Body of pancreas (tissue), 4 donors: ENCODE results near the gene GNB3. TPM values are rescaled to one million over a fixed set of nuclear protein-coding genes. Genes with fewer than 3 reads are reported as not detected.

ENCODE experiments used
- ATAC-seq: fragments of 150-250 bp; one replicate; pipeline ENCODE4 v1.9.1; 2016
- DNase-seq, 4 donors: peaks; one replicate each; pipeline ENCODE4 v3.0.0-alpha.2; 2019
- H3K27ac ChIP-seq, 4 donors: fragments of 200-600 bp; sonication (generic); 1 replicate in 3 of 4; 2 replicates in 1 of 4; pipeline versions ENCODE4 v1.5.1 to v1.6.1; 2016 to 2019; ENCODE audit warnings: mild to moderate bottlenecking in 1 of 4, mixed read lengths in 1 of 4, moderate library complexity in 1 of 4
- H3K27me3 ChIP-seq, 2 donors: fragments of 200-600 bp; sonication (generic); one replicate each; pipeline ENCODE4 v1.6.0; 2016; ENCODE audit warnings: mild to moderate bottlenecking in 1 of 2
- H3K36me3 ChIP-seq, 2 donors: fragments of 200-600 bp; sonication (generic); replicated peaks in 1 of 2; 2 replicates each; pipeline ENCODE4 v1.5.1; 2016; ENCODE audit warnings: low read depth in 2 of 2; ENCODE audit not compliant: insufficient read depth in 1 of 2
- H3K4me1 ChIP-seq: fragments of 200-600 bp; sonication (generic); one replicate; pipeline ENCODE4 v1.6.0; 2016
- H3K4me3 ChIP-seq, 2 donors: fragments of 200-600 bp; sonication (generic); 1 replicate in 1 of 2; 2 replicates in 1 of 2; pipeline ENCODE4 v1.5.1; 2016 to 2019
- H3K9me3 ChIP-seq, 3 donors: fragments of 200-600 bp; sonication (generic); 1 replicate in 2 of 3; 2 replicates in 1 of 3; pipeline ENCODE4 v1.5.1; 2016
- CTCF ChIP-seq, 7 experiments: fragments of 450-650 bp in 4 of 7; fragments of 200-600 bp in 3 of 7; sonication (generic) in 3 of 7; IDR thresholded peaks; one replicate each; pipeline ENCODE4 v1.5.1; 2016 to 2019; ENCODE audit warnings: antibody characterized with exemption in 7 of 7
- POLR2A ChIP-seq, 3 donors: fragments of 450-650 bp; IDR thresholded peaks; one replicate each; pipeline ENCODE4 v1.6.1; 2016; ENCODE audit warnings: antibody characterized with exemption in 3 of 3, mild to moderate bottlenecking in 2 of 3
- WGBS, 2 donors: methylation state at CpG; one replicate each; pipeline ENCODE4 v1.1.5; 2017; 5-methylcytosine and 5-hydroxymethylcytosine counted together
- intact Hi-C: fragments of 100-400 bp; cut with DNase I; formaldehyde crosslinking; loops from one replicate; pipeline ENCODE4 v1.15.1; 2023
- total RNA-seq, 2 donors: library from RNA; depleted of rRNA; stranded (reverse); fragments of >200 nt; gene quantifications; one replicate each; pipeline ENCODE4 v1.1.0, GENCODE V29; 2016

Gene GNB3
- total RNA-seq, 2 donors from 2014 or later: 0.33 to 0.52 TPM

GRCh38 chr12:6839482-6840201, 1.1 kb upstream of the GNB3 start:
- ATAC-seq: no peak
- TF ChIP-seq CTCF (IDR thresholded peaks at IDR 0.05): no peak
- TF ChIP-seq POLR2A (IDR thresholded peaks at IDR 0.05): no peak
- Histone ChIP-seq H3K36me3 (no peaks in the 10 kb centered on the region), H3K9me3 (no peaks in the 10 kb centered on the region), H3K4me1 (no peaks in the 10 kb centered on the region), H3K27ac (no peak overlapping the region), H3K4me3 (no peak overlapping the region), H3K27me3 (no peaks in the 10 kb centered on the region)
- DNase-seq: no peak
- intact Hi-C loops: loop anchor here (5.0 kb wide), 1 partner anchor 92 kb away; no protein-coding TSS in a partner anchor
- WGBS, 2 donors: 73 to 77% methylated on average over 6 to 9 of the region's 10 CpGs

GRCh38 chr12:6840330-6840729, 395 bp upstream of the GNB3 start:
- no peak for TF ChIP-seq CTCF (IDR thresholded peaks at IDR 0.05)
- TF ChIP-seq POLR2A (IDR thresholded peaks at IDR 0.05): no peak
- 80 to 100% methylated on average over 1 of the region's 1 CpG for WGBS, 2 donors
- no peaks in the 10 kb centered on the region for H3K4me1 ChIP-seq
- ATAC-seq (no peak), DNase-seq (no peak)
- no peak overlapping the region for H3K4me3 ChIP-seq
- no peaks in the 10 kb centered on the region for H3K27me3 ChIP-seq
- no peaks in the 10 kb centered on the region for H3K36me3 ChIP-seq
- intact Hi-C loops: no loop called here
- no peak overlapping the region for H3K27ac ChIP-seq
- no peaks in the 10 kb centered on the region for H3K9me3 ChIP-seq

DNA sequence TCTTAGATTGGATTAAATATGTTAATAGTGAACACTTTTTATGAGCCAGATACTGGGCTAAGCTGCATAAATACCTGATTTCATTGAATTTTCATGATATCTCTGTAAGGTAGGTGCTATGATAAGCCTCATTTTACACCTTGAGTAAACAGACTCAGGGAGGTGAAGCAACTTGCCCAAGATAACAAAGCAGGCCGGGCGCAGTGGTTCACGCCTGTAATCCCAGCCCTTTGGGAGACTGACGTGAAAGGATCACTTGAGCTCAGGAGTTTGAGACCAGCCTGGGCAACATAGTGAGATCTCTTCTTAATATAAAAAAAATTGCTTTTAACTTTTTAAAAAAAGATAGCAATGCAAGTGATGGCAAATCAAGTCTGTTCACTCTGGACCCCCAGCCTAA, 1.4 kb downstream of the GNB3 start:
- no peaks in the 10 kb centered on the region for H3K36me3 ChIP-seq
- ATAC-seq (no peak), DNase-seq (no peak)
- no peaks in the 10 kb centered on the region for H3K9me3 ChIP-seq
- no peak overlapping the region for H3K27ac ChIP-seq
- 54 to 65% methylated on average over 4 of the region's 4 CpGs for WGBS, 2 donors
- no peak overlapping the region for H3K4me3 ChIP-seq
- intact Hi-C loops: no loop called here
- no peaks in the 10 kb centered on the region for H3K4me1 ChIP-seq
- TF ChIP-seq CTCF (IDR thresholded peaks at IDR 0.05) (no peak), POLR2A (IDR thresholded peaks at IDR 0.05) (no peak)
- no peaks in the 10 kb centered on the region for H3K27me3 ChIP-seq

DNA sequence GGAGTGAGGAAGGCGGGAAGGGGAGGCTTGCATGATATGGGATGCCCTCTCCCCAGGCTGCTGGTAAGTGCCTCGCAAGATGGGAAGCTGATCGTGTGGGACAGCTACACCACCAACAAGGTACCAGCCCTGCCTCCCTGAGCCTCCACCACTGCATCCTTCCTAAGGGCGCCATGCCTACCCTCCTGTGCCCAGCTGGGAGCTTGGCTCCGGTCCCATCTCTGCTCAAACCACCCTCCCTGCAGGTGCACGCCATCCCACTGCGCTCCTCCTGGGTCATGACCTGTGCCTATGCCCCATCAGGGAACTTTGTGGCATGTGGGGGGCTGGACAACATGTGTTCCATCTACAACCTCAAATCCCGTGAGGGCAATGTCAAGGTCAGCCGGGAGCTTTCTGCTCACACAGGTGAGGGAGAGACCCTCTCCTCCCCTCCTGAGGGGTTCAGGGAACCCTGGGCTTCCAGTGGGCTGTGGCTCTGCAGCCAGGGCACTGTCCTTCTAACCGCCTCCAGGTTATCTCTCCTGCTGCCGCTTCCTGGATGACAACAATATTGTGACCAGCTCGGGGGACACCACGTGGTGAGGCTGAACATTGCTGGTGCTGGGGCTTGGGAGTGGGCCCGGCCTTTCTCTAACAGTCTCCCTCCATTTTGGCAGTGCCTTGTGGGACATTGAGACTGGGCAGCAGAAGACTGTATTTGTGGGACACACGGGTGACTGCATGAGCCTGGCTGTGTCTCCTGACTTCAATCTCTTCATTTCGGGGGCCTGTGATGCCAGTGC, 2.6 kb downstream of the GNB3 start:
- no peak overlapping the region for H3K27ac ChIP-seq
- no peaks in the 10 kb centered on the region for H3K4me1 ChIP-seq
- no peak for DNase-seq
- no peaks in the 10 kb centered on the region for H3K9me3 ChIP-seq
- intact Hi-C loops: no loop called here
- no peak for TF ChIP-seq POLR2A (IDR thresholded peaks at IDR 0.05)
- no peak for TF ChIP-seq CTCF (IDR thresholded peaks at IDR 0.05)
- WGBS, 2 donors: 76 to 80% methylated on average over 9 to 16 of the region's 16 CpGs
- no peaks in the 10 kb centered on the region for H3K36me3 ChIP-seq
- no peaks in the 10 kb centered on the region for H3K27me3 ChIP-seq
- H3K4me3 ChIP-seq: no peak overlapping the region
- ATAC-seq: no peak
